H1 (cell line): Measurements from ENCODE around the gene ESRRB. TPM values are rescaled to one million over a fixed set of nuclear protein-coding genes. Genes with fewer than 3 reads are reported as not detected.

Source experiments
- GTF2F1 ChIP-seq: IDR thresholded peaks from 2 replicates; pipeline ENCODE4 v1.6.1; 2012; ENCODE audit warnings: low read depth, low read length, improper control_type of control experiment, borderline replicate concordance
- polyA plus RNA-seq, 7 experiments: library from polyadenylated mRNA; depleted of rRNA in 3 of 7; stranded (reverse) in 5 of 7; unstranded in 2 of 7; fragments of >200 nt in 5 of 7; fragments of 200-250 nt in 2 of 7; gene quantifications; 1 replicate in 5 of 7; 2 replicates in 1 of 7; 4 replicates in 1 of 7; pipeline versions ENCODE4 v1.2.1 to v1.2.3, GENCODE V29; 2011 to 2013; ENCODE audit warnings: missing spikeins in 2 of 7, mixed read lengths in 2 of 7
- total RNA-seq: library from RNA; stranded (reverse); fragmentation: NEBNext Ultra II Directional; extraction: Animal tissue kit (Norgen Biotek cat#: 25700); gene quantifications from 2 replicates; pipeline ENCODE4 v1.2.1, GENCODE V29; 2021

The ESRRB gene
- total and polyA plus RNA-seq, 2 of the 8 experiments (the other 6 are each of a cell fraction or from before 2014, with no cell fraction given), result 0.29 to 0.45 TPM

DNA sequence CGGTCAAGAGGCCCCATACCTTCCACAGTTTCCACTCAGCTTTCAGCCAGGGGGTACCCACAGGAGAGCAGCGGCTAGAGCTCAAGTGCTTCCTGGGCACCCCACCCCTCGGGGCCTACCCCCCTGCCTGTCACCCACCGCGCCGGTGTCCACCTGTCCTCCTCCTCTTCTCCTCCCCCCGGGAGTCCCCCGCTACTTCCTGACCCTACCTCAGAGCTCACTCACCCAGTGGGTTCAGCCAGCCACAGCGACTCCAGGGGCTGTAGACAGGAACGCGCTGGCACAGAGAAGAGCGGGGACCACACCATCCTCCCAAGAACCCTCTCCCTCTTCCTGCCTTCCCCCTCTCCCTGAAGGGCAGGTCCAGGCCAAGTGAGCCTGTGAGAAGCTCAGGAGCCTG is 123.0 kb downstream of the ESRRB start (continued):
- TF ChIP-seq GTF2F1, result no peak
- TF ChIP-seq, all 59 proteins: peak for 0
